ENCODE data around the gene CHD8.
"Not testable (repeated sequence)": the region's sequence is repeated elsewhere in the genome, so short reads cannot be mapped to it uniquely, and the experiment has no call there.

The CHD8 gene, protein sequence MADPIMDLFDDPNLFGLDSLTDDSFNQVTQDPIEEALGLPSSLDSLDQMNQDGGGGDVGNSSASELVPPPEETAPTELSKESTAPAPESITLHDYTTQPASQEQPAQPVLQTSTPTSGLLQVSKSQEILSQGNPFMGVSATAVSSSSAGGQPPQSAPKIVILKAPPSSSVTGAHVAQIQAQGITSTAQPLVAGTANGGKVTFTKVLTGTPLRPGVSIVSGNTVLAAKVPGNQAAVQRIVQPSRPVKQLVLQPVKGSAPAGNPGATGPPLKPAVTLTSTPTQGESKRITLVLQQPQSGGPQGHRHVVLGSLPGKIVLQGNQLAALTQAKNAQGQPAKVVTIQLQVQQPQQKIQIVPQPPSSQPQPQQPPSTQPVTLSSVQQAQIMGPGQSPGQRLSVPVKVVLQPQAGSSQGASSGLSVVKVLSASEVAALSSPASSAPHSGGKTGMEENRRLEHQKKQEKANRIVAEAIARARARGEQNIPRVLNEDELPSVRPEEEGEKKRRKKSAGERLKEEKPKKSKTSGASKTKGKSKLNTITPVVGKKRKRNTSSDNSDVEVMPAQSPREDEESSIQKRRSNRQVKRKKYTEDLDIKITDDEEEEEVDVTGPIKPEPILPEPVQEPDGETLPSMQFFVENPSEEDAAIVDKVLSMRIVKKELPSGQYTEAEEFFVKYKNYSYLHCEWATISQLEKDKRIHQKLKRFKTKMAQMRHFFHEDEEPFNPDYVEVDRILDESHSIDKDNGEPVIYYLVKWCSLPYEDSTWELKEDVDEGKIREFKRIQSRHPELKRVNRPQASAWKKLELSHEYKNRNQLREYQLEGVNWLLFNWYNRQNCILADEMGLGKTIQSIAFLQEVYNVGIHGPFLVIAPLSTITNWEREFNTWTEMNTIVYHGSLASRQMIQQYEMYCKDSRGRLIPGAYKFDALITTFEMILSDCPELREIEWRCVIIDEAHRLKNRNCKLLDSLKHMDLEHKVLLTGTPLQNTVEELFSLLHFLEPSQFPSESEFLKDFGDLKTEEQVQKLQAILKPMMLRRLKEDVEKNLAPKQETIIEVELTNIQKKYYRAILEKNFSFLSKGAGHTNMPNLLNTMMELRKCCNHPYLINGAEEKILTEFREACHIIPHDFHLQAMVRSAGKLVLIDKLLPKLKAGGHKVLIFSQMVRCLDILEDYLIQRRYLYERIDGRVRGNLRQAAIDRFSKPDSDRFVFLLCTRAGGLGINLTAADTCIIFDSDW (N-terminal part only)

DNA sequence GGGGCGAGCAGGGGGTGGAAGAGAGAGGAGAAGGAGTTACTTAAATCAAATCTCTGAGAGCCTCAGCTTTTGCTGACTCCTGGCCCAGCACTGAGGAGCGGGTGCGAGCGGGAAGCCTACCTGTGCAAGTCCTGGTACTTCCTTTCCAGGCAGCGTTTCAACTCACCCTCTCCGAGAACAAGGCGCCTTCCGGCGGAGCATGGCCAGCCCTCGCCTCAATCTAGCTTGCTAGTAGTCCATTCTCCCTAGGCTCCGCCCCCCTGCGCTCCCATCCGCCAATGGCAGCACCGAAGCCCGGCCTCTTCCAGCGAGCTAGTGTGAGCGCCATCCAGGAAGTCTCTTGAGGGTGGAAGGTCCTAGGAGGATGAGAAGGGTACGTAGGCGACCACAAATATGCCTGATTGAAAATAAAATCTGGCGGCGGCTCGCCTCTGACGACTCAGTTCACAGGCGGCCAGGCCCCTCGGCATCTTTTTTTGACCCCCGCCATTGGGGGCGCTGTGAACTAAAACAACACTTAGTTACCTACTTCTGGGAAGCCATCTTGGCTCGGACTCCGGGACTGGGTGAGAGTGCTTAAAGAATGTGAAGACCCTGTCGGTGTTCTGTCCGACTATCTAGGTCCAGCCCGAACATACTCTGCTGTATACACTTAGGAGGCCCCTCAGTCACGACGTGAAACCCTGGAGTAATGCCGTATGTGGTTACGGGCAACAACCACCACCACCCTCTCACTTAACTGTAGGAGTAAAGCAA lies at the start of gene CHD8:
Gene CHD8 (minus strand): TSS at position 212 of the 756 bp plus-strand sequence. CDS start 24,480 bp downstream, outside the sequence.
- peak; percentile 99 for DNase-seq

DNA sequence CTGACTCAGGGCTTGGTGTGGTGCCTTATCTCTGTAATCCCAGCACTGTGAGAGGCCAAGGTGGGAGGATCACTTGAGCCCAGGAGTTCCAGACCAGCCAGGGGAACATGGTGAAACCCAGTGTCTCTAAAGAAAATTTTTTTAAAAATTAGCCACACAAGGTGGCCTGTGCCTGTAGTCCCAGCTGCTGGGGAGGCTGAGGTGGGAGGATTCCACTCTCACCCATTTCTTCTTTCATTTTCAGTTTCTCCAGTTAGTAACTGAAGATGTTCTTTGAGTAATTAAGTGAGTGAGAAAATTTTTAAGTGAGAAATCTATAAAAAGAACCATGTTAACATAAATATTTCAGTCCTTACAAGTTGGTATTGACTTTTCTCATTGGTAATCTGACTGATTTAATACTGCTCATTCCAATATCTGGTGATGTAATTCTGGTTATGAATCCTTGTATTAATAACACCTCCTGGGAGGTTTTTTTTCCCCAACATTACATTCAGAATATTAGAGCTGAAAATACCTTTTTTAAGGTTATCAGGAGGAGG lies 49.2 kb upstream of the CHD8 start:
- DNase-seq: no peak

- no peak for DNase-seq
Measured at GRCh38 chr14:21503376-21503775, 47.5 kb upstream of the CHD8 start.

- DNase-seq: no peak
Measured at GRCh38 chr14:21501568-21501967, 45.6 kb upstream of the CHD8 start.

- DNase-seq: no peak
Measured at GRCh38 chr14:21498540-21499526, 42.9 kb upstream of the CHD8 start.

DNA sequence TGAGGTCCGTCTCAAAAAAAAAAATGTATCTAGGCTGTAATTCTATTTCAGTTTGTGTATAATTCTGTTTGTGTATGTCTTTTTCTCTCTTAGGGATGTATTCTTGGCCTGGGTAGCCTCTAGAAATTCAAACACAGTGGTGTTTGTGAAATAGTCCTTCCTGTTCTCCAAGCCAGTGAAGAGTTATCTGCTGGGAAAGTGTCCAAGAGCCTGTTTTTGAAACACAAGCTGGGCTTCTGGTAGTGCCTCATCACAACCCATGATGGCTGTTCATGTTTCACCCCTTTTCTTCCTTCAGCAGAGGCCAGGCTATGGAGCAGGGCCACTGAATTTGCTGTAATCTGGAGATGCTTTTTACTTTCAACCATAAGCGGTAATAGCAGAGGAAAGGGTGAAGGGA lies 40.5 kb upstream of the CHD8 start:
- no peak for DNase-seq

DNA sequence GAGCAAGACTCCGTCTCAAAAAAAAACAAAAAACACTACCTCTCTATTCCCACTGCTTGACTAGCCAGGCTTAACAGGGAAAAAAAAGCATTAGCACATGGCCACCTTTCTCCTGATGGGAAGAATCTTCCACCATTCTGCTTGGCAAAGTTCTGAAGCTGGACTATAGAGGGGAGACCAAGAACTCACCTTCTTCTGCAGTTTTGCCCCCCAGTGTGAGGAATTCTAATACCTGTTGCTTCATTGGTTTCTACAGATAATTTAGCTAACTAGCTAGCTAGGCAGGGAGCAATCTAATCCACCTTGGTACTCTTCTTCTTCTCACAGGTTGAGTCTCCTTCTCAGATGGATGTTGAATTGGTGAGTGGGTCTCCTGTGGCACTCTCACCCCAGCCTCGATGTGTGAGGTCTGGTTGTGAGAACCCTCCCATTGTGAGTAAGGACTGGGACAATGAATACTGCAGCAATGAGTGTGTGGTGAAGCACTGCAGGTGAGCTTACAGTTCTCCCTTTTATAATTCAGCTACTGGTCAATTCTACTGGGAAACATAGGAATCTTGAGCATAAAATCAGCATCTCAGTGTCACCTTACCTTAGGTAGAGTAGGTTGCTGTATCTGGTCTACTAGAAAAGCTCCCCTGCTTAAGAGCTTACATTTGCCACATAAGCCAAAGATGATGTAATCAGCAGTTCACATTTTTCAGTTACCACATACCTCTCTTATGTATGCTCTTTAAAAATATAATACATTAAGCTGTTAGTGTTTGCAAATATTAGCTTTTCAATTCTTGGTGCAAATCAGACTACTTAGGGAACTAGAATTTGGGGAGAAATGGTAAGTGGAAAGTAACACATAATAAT lies 39.2 kb upstream of the CHD8 start:
- DNase-seq: no peak

GRCh38 chr14:21486640-21487087 lies 30.7 kb upstream of the CHD8 start:
- DNase-seq: no peak

DNA sequence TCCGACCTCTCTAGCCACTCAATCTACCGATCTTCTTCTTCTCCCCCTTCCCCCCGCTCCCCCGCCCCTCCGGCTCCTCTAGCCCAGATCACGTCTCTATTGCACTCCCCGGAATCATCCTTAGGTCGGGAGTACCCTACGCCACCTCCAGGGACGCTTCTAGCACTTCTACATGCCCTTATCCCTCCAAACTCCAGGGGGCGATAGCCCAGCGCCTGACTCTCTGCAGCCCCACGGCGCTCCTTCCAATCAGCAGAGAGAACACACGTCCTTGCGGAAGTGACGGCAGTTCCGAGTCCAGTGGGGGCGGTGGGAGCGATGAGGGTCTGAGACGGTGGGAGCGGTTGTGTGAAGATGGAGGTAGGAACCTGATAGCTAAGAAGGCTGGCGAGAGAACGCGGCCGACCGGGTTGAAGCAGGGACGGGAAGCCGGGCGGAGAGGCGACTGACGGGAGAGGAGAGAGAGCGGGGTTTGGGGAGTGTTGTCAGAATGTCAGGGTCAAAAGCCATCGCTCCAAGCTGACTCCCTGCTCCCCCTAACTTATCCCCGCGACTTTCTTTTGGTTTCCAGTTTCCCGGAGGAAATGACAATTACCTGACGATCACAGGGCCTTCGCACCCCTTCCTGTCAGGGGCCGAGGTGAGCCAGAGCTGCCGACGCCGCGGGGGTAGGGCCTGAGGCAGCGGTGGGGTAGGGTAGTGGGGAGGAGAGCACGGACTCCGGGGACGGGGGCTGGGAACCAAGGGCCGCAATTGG lies 21.2 kb upstream of the CHD8 start, which contains the start of the genes RAB2B and TOX4:
Gene RAB2B (minus strand): TSS at position 35 of the 757 bp plus-strand sequence. CDS start 87 bp downstream, outside the sequence.
Gene TOX4 (plus strand): TSS at position 271 of the 757 bp plus-strand sequence. CDS start 84 bp downstream, at position 355.
- peak; percentile 93 to 94 for DNase-seq

- peak; percentile 87 for DNase-seq
Measured at GRCh38 chr14:21476523-21476924, 20.6 kb upstream of the CHD8 start.

DNA sequence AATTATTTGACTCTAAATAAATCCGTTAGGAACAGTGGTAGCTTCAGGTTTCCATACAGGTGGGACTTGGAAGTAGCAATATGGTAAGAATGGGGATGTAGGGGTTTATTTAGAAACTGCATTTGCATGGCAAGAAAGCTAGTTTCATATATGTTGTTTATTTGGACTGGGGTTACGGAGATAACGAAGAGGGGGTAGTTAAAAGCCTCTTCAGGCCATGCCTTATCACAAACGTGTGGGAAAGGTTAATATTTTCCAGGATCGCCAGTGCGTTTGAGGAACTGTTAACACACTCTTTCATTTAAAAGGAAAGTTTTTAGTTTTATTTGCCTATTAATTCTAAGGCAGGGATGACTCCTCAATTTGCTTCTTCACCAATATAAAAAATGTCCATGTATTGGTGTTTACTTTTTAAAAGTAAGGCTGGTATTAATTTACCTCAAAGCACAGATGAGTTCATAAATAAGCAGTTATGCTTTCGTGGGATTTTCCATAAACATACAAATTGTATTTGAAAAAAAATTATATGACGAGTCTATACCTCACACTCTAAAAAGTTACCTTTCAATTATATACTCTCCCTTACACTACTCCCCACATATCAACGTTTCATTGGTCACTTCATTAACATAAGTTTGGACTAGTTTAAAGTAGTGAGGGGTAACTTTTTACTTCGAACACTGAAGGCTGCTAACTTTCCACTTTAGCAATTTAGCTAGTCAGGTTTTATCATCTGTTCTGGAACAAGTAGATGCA lies 20.0 kb upstream of the CHD8 start:
- no peak for DNase-seq

DNA sequence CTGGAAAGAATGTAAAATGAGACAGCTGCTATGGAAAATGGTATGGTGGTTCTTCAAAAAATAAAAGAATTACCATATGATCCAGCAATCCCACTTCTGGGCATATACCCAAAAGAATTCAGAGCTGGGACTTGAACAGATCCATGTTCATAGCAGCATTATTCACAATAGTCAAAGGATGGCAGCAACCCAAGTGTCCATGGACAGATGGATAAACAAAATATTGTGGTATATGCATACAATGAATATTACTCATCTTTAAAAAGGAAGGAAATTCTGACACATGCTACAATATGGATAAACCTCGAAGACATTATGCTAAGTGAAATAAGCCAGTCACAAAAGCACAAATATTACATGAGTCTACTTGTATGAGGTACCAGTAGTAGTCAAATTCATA lies 11.7 kb upstream of the CHD8 start:
- no peak for DNase-seq

GRCh38 chr14:21455592-21455911 lies 371 bp downstream of the CHD8 start:
- no peak for DNase-seq

GRCh38 chr14:21454843-21455544 lies 929 bp downstream of the CHD8 start:
- DNase-seq: no peak

GRCh38 chr14:21449899-21450216 lies 6.1 kb downstream of the CHD8 start:
- DNase-seq: no peak

- DNase-seq: not testable (repeated sequence)
Measured at GRCh38 chr14:21442657-21443056, 13.3 kb downstream of the CHD8 start.

DNA sequence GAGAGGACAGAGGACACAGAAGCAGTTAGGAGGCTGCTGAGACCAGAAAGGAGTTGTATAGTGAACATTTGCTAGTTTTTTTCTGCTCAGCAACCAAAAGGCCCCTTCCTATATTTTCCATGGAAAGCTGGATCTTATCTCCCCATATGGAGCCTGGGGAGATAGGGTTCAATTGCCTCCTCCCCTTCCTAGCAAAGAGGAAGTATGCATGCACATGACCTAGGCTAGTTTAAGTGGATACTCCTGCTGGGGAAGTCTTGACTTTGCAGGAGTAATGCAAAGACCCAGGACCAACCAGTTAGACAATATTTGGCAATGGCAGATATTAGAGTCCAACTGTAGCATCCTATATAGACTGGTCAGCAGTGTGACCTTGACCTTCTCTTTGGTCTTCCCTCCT lies 15.1 kb downstream of the CHD8 start:
- no peak for DNase-seq
